Thyroid gland (tissue), 4 donors: ENCODE measurements around the gene CAPN13. TPM values are rescaled to one million over a fixed set of nuclear protein-coding genes. Genes with fewer than 3 reads are reported as not detected.

Experiments used
- DNase-seq, 2 donors: peaks; one replicate each; pipeline ENCODE4 v3.0.0-alpha.2; 2019
- H3K27ac ChIP-seq, 3 donors: fragments of 200-600 bp; sonication (generic); 1 replicate in 2 of 3; 2 replicates in 1 of 3; pipeline ENCODE4 v1.5.1; 2016 to 2019; ENCODE audit warnings: mild to moderate bottlenecking in 1 of 3, moderate library complexity in 1 of 3
- H3K27me3 ChIP-seq: fragments of 200-600 bp; sonication (generic); one replicate; pipeline ENCODE4 v1.5.1; 2019
- H3K36me3 ChIP-seq, 2 donors: fragments of 200-600 bp; sonication (generic); one replicate each; pipeline ENCODE4 v1.5.1; 2016 to 2019
- H3K4me1 ChIP-seq, 2 donors: fragments of 200-600 bp; sonication (generic); one replicate each; pipeline ENCODE4 v1.5.1; 2017 to 2019
- H3K4me3 ChIP-seq, 3 donors: fragments of 200-600 bp; sonication (generic); replicated peaks in 1 of 3; 1 replicate in 2 of 3; 2 replicates in 1 of 3; pipeline ENCODE4 v1.5.1; 2016; ENCODE audit warnings: mild to moderate bottlenecking in 1 of 3
- H3K9me3 ChIP-seq: fragments of 200-600 bp; sonication (generic); one replicate; pipeline ENCODE4 v1.5.1; 2017
- CTCF ChIP-seq, 6 experiments: fragments of 200-600 bp in 3 of 6; fragments of 450-650 bp in 3 of 6; sonication (generic) in 3 of 6; IDR thresholded peaks; one replicate each; pipeline ENCODE4 v1.5.1; 2016 to 2019; ENCODE audit warnings: antibody characterized with exemption in 6 of 6, mild to moderate bottlenecking in 2 of 6, inconsistent platforms in 1 of 6, moderate library complexity in 1 of 6
- POLR2A ChIP-seq, 2 donors: fragments of 450-650 bp; IDR thresholded peaks; one replicate each; pipeline ENCODE4 v1.6.1; 2017; ENCODE audit warnings: antibody characterized with exemption in 2 of 2, mild to moderate bottlenecking in 2 of 2, moderate library complexity in 1 of 2
- WGBS, 2 donors: methylation state at CpG; one replicate each; pipeline ENCODE4 v1.1.5; 2017; 5-methylcytosine and 5-hydroxymethylcytosine counted together
- intact Hi-C: fragments of 100-400 bp; cut with DNase I; formaldehyde crosslinking; loops from one replicate; pipeline ENCODE4 v1.15.1; 2023
- small RNA-seq: library from RNA; depleted of rRNA; stranded (forward); fragments of <200 nt; gene quantifications from one replicate; pipeline ENCODE3, GENCODE V24; 2016
- total RNA-seq, 4 donors: library from RNA; depleted of rRNA; stranded (reverse); fragments of >200 nt; gene quantifications; one replicate each; pipeline ENCODE4 v1.2.3, GENCODE V29; 2016

CAPN13 gene
- total RNA-seq, 4 donors from 2014 or later = 3.0 TPM; not detected in 3

DNA sequence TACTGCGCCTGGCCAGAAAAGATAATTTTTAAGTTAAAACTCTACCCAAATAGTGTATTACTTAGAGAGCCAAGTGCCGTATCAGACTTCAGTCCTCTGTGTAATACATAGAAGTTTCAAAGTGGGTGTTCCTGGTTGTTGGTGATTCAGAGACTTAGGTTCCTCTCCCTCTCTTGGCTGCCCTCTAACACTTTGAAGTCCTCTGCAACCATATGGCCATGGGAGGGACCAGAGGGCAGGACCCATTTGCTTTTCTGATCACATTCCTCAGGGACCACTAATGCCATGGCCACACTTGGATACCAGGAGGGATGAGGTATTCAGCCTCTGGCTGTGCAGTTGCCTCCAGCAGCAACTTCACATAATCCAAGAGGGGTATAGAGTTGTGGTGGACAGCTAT is 131.5 kb downstream of the CAPN13 start:
- no peaks in the 10 kb centered on the region for H3K9me3 ChIP-seq
- no peaks in the 10 kb centered on the region for H3K4me1 ChIP-seq
- intact Hi-C loops = no loop called here
- no peaks in the 10 kb centered on the region for H3K36me3 ChIP-seq
- 72 to 86% methylated on average over 2 of the region's 2 CpGs for WGBS, 2 donors
- H3K4me3 ChIP-seq = no peak overlapping the region
- H3K27ac ChIP-seq = no peak overlapping the region
- no peak for DNase-seq
- no peaks in the 10 kb centered on the region for H3K27me3 ChIP-seq
- TF ChIP-seq POLR2A (IDR thresholded peaks at IDR 0.05) = no peak
- TF ChIP-seq CTCF (IDR thresholded peaks at IDR 0.05) = no peak

DNA sequence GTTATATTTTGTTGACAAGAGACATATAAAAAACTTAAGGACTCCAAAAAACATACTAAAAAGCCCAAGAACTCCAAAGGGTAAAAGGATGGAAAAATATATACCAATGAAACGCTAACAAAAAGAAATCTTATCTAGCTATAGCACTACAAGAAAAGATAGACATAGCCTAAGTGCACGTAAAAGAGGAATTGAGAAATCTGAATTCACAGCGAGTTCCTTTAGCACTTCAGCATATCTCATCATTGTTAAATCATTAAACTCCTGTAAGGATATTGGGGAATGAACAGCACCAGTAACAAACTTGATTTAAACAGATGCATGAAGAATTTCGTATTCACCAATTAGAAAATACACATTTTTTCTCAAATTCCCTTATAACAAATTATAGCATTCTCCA is 134.1 kb downstream of the CAPN13 start:
- no peaks in the 10 kb centered on the region for H3K9me3 ChIP-seq
- no peak overlapping the region for H3K27ac ChIP-seq
- no peaks in the 10 kb centered on the region for H3K36me3 ChIP-seq
- intact Hi-C loops = no loop called here
- no peaks in the 10 kb centered on the region for H3K4me1 ChIP-seq
- no peak overlapping the region for H3K4me3 ChIP-seq
- H3K27me3 ChIP-seq = no peaks in the 10 kb centered on the region
- 89 to 94% methylated on average over 4 of the region's 4 CpGs for WGBS, 2 donors
- DNase-seq = no peak
- TF ChIP-seq POLR2A (IDR thresholded peaks at IDR 0.05) (no peak), CTCF (IDR thresholded peaks at IDR 0.05) (no peak)

Small RNA genes lying within 50 kb of the gene (small RNA-seq; reads per million reads assigned to genes)
- gene AC092569.1 = not detected
